Measurements from ENCODE around the gene GLRX.

DNA sequence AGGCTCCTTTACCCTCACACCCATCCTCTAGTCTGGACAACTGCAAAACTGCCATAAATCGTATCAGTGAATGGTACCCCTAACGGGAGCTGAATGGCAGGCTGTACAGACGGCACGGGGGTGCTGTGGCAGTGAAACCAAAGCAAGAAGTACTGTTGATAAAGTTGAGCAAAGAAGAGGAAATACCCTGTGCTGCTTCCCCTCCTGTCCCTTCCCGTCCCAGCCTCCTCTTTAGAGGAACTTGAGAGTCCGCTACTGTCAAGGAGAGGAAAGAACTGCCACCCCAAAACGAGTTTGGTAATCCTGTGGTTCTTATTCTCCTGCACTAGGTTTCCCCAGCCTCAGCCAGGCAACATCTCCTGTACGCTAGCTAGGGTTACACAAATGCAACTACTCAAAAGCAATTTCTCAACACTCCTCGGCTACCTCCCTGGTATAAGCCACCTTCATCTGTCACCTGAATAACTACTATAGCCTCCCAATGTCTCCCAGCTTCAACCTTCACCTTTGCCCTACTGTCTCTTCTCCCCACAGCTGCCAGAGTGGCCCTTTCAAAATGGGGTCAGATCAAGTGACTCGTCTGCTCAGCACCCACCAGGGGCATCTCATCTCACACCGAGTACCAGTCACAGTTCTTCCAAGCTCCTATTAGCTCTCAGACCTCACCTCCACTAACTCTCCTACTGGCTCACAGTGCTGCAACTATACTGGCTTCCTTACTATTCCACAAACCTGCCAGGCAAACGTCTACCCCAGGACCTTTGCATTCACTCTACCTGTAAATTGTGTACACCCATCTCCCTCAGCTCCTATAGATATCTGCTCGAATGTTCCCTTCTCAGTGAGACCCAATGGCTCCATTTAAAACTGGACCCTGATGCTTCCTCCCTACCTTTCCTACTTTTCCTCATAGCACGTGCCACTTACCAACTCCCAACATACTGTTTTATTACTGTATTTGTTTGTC is 4.1 kb downstream of the GLRX start:
- TF ChIP-seq, protein P1, sequence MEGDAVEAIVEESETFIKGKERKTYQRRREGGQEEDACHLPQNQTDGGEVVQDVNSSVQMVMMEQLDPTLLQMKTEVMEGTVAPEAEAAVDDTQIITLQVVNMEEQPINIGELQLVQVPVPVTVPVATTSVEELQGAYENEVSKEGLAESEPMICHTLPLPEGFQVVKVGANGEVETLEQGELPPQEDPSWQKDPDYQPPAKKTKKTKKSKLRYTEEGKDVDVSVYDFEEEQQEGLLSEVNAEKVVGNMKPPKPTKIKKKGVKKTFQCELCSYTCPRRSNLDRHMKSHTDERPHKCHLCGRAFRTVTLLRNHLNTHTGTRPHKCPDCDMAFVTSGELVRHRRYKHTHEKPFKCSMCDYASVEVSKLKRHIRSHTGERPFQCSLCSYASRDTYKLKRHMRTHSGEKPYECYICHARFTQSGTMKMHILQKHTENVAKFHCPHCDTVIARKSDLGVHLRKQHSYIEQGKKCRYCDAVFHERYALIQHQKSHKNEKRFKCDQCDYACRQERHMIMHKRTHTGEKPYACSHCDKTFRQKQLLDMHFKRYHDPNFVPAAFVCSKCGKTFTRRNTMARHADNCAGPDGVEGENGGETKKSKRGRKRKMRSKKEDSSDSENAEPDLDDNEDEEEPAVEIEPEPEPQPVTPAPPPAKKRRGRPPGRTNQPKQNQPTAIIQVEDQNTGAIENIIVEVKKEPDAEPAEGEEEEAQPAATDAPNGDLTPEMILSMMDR (conservative IDR thresholded peaks at IDR 0.05; ENCODE audit: low read depth, low read length), result no peak
- no peak for TF ChIP-seq EZH2 (IDR thresholded peaks at IDR 0.05; ENCODE audit: borderline replicate concordance, low read depth, low read length, poor library complexity, severe bottlenecking)

All from A673 (cell line).